GM12878 (cell line): ENCODE measurements around the gene CYP3A4.
"Not testable (repeated sequence)": the region's sequence is repeated elsewhere in the genome, so short reads cannot be mapped to it uniquely, and the experiment has no call there.

Experiments
- ATF3 ChIP-seq: IDR thresholded peaks from 2 replicates; pipeline ENCODE4 v1.6.1; 2011; ENCODE audit warnings: low read depth, mild to moderate bottlenecking, low read length, moderate library complexity, borderline replicate concordance; ENCODE audit errors: extremely low read depth
- E4F1 ChIP-seq: fragments of 450-650 bp; IDR thresholded peaks from 2 replicates; pipeline ENCODE4 v1.6.1; 2018; ENCODE audit warnings: borderline replicate concordance, mild to moderate bottlenecking; ENCODE audit not compliant: partially characterized antibody
- EP300 ChIP-seq, 2 experiments: fragments of 150-350 bp in 1 of 2; IDR thresholded peaks; 2 replicates each; pipeline ENCODE4 v1.6.1; 2011 to 2012; ENCODE audit warnings: low read depth in 2 of 2, low read length in 2 of 2, borderline replicate concordance in 1 of 2, improper control_type of control experiment in 1 of 2, inconsistent platforms in 1 of 2; ENCODE audit not compliant: control insufficient read depth in 1 of 2
- HDGF ChIP-seq: fragments of 450-650 bp; IDR thresholded peaks from 2 replicates; pipeline ENCODE4 v1.6.1; 2016; ENCODE audit warnings: antibody characterized with exemption
- TF ChIP-seq, protein P1 (sequence below), 3 experiments: IDR thresholded peaks in 2 of 3; conservative IDR thresholded peaks in 1 of 3; 2 replicates each; pipeline ENCODE4 v1.5.1; 2011; ENCODE audit warnings: low read depth in 3 of 3, low read length in 3 of 3, mild to moderate bottlenecking in 3 of 3, control low read depth in 2 of 3, moderate library complexity in 2 of 3, inconsistent platforms in 1 of 3, mixed read lengths in 1 of 3; ENCODE audit not compliant: control insufficient read depth in 2 of 3, insufficient read depth in 1 of 3; ENCODE audit errors: extremely low read depth in 1 of 3

- TF ChIP-seq ATF3; EP300 (IDR thresholded peaks at IDR 0.05; ENCODE audit: borderline replicate concordance in 1 of 2, control insufficient read depth in 1 of 2, low read depth in 2 of 2, low read length in 2 of 2); HDGF; E4F1: not testable (repeated sequence)
- TF ChIP-seq, protein P1, sequence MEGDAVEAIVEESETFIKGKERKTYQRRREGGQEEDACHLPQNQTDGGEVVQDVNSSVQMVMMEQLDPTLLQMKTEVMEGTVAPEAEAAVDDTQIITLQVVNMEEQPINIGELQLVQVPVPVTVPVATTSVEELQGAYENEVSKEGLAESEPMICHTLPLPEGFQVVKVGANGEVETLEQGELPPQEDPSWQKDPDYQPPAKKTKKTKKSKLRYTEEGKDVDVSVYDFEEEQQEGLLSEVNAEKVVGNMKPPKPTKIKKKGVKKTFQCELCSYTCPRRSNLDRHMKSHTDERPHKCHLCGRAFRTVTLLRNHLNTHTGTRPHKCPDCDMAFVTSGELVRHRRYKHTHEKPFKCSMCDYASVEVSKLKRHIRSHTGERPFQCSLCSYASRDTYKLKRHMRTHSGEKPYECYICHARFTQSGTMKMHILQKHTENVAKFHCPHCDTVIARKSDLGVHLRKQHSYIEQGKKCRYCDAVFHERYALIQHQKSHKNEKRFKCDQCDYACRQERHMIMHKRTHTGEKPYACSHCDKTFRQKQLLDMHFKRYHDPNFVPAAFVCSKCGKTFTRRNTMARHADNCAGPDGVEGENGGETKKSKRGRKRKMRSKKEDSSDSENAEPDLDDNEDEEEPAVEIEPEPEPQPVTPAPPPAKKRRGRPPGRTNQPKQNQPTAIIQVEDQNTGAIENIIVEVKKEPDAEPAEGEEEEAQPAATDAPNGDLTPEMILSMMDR (IDR thresholded peaks at IDR 0.05 in 2 of 3, conservative IDR thresholded peaks at IDR 0.05 in 1 of 3; ENCODE audit: control insufficient read depth in 2 of 3, extremely low read depth in 1 of 3, insufficient read depth in 1 of 3, low read depth in 3 of 3, low read length in 3 of 3) = not testable (repeated sequence)
Observed at GRCh38 chr7:99803118-99803517, 19.1 kb upstream of the CYP3A4 start.
